NCI-H510A treated with DMSO at 0.1 percent for 48 hours (cell line): ENCODE data around the gene PRRT3.

Source experiments
- DNase-seq: peaks from one replicate; lab custom pipeline; 2025; lab: John Stamatoyannopoulos, UW

PRRT3 gene

DNA sequence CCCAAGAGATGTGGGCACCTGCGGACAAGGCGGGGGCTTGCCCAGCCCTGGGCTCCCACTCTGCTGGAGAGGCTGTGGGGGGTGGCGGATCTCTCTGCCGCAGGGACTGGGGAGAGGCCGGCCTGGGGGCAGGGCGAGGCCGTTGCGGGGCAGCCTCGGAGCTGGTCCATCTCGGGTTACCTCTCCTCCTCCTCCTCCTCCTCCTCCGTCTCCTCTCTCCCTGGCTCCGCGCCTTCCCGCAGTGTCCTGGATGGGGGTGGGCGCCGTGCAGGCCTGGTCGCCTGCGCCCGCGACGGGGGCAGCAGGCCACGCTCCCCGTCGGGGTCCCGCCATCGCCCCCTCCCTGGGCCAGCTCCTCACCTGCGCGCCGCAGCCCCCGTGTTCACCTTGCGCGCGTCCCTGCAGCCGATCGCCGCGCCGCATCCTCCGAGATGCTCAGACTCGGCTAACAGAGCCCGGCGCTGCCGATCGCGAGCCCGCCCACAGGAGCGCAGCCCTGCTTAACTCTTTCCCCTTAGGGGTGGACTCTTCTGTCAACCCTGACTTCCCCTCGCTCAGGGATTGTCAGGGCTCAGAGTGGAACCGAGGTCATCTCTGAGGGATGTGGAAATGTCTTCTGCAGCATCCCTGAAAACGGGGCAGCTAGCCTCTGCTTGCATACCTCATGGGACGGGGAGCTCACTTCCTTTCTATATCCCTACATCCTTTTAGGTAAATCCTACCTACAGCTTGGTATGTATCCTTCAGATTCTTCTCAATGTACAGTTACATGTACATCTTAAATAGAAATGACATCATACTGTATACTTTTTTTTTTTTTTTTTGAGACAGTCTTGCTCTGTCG is at the start of gene PRRT3:
Gene PRRT3, minus strand, starts transcription at position 447 of the 844 bp plus-strand sequence. CDS start 2,293 bp downstream, outside the sequence.
- DNase-seq = peak; percentile 45

- DNase-seq = no peak
Measured at GRCh38 chr3:10000686-10001085, 48.5 kb upstream of the PRRT3 start.

DNA sequence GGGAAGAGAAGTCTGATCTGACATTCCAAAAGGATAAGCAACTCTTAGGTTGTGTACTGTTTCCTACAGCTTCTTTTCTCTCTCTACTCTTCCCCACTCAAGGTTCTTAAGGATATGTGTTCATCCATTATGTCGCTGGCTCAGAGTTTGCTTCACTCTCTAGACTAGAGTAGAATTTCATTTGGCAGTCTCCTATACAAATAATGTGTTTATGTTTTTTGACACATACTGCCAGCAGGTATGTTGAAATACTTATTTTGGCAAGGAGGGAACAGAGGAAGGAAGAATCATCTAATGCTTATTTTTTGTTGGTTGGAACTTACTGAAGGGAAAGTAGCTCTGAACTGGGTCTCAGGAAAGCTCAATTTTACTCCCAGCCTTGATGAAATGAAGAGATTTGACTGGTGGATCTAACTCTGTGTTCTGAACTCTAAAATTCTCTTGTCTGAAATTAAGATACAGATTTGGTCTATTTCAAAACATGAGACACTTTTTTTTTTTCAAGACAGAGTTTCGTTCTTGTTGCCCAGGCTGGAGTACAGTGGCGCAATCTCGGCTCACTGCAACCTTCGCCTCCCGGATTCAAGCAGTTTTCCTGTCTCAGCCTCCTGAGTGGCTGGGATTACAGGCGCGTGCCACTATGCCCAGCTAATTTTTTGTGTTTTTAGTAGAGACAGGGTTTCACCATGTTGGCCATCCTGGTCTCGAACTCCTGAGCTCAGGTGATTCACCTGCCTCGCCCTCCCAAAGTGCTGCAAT is 42.1 kb upstream of the PRRT3 start:
- no peak for DNase-seq

DNA sequence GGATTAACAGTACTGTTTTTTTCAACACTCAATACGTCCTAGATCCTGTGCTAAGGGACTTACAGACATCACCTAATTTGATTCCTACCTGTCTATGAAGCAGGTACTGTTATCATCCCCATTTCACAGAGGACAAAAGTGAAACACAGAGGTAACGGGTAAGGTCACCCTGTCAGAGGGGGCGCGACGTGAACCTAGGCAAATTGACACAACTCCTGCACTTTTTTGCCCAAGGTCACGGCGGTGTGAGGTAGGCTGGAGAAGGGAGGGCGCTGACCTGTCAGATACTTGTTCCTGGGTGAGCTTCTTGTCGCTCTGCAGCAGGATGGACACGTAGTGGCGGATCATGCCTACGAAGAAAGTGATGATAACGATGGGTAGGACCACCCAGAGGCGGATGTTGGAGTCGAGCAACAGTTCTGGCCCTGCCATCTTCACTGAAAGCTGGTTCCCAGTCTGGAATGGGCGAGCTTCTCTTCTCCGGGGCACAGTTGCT is 34.1 kb upstream of the PRRT3 start:
- DNase-seq = no peak

DNA sequence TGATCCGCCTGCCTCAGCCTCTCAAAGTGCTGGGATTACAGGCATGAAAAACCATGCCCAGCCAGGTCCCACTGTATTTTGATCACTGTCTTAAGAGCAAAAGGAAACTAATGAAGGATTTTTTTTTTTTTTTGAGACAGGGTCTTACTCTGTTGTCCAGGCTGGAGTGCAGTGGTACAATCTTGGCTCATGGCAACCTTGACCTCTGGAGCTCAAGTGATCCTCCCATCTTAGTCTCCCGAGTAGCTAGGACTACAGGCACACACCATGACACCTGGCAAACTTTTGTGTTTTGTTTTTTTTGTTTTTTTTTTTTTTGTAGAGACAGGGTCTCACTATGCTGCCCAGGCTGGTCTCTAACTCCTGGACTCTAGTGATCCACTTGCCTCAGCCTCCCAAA is 28.0 kb upstream of the PRRT3 start:
- DNase-seq = no peak

DNA sequence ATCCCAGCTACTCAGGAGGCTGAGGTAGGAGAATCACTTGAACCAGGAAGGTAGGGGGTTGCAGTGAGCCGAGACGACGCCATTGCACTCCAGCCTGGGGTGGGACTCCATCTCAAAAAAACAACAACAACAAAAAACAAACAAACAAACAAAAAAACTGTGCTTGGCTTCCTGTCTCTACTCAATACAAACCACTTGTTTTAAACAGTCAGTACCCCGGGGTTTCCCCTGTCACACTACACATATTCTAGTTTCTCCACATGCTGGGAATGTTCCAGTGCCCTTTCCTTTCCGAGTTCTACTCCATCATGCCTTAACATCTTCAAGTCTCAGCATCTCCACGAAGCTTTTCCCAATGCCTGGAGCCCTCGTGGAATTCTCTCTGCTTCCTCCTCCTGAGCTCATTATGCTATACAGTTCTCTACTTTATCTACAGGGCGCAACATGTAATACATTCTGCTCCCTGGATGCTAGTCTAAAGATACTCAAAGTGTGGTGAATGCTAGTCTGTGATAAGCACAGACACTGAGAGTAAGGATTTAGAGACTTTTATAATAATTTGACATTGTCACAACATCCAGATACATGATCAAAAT is 26.6 kb upstream of the PRRT3 start:
- no peak for DNase-seq

DNA sequence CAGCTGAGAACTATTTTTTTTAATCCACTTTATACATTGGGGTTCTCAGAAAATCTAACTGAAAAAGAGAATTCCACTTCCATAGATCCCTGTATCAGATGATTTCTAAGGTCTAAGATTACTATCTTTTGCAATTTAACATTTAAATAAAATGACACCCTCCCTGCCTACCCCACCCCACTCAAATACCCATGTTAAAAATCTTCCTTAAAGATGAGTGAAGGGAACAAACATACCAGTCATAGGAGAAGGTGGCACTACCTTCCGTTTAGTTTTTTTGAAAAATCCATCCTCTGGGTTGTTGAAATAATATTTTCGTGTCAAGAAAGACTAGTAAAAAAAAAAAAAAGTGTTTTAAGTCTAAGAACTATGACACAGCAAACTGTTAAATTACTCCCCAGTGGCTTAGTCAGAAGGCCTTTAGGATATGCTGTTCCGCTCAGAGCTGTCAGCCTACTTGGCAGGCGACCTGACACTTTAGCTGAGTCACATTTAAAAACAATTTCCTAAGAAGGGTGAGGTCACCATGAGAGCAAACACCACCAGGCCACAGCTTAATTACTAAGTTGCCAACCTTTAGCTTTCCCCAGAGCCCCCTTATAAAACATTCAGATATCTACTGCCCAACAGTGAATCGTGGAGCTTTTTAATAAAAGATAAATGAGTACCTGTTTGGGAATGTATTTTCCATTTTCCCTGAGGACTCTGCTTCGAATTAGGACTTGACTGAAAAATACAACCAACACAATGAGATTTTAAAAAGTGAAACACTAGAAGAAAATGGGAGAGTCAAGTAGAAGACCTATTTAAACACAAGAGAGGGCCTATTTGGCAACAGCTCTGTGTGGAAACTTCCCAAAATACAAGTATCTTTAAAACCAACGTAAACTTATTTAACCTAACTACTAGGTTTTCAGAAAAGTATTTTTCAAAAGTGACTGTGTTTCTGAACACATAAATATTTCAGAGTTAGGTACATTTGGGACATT is 24.8 kb upstream of the PRRT3 start:
- DNase-seq = peak; percentile 2

GRCh38 chr3:9970020-9970652 is 17.9 kb upstream of the PRRT3 start:
- no peak for DNase-seq

- DNase-seq = no peak
Measured at GRCh38 chr3:9969632-9970019, 17.4 kb upstream of the PRRT3 start.

DNA sequence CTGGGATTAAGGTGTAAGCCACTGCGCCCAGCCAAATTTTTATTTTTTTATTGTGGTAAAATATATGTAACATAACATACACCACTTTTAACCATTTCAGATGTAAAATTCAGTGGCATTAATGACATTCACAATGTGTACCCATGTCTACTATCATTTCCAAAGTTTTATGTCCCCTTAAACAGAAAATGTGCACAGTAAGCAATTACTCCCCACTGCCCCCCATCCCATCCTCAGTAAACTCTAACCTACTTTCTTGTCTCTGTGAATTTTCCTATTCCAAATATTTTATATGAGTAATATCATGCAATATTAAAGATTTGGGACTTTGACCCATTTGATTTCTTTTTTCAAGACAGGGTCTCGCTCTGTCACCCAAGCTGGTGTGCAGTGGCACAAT is 14.6 kb upstream of the PRRT3 start:
- no peak for DNase-seq

- no peak for DNase-seq
Measured at GRCh38 chr3:9965200-9965875, 13.1 kb upstream of the PRRT3 start.

DNA sequence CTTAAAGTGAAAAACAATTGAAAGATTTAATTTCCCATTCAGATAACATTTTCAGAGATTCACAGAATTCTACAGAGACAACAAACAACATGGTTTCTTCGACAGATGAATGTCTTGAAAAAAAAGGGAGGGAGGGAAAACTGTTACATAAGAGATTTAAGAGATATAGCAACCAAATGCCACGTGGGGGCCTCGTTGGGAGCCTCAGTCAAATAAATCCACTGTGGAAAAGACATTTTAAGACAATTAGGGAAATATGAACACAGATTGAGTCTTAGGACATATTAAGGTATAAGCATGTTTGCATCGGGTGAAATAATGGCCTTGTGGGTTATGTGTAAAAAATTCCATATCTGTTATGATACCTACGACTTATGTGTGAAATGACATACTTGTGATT is 5.0 kb upstream of the PRRT3 start:
- no peak for DNase-seq

DNA sequence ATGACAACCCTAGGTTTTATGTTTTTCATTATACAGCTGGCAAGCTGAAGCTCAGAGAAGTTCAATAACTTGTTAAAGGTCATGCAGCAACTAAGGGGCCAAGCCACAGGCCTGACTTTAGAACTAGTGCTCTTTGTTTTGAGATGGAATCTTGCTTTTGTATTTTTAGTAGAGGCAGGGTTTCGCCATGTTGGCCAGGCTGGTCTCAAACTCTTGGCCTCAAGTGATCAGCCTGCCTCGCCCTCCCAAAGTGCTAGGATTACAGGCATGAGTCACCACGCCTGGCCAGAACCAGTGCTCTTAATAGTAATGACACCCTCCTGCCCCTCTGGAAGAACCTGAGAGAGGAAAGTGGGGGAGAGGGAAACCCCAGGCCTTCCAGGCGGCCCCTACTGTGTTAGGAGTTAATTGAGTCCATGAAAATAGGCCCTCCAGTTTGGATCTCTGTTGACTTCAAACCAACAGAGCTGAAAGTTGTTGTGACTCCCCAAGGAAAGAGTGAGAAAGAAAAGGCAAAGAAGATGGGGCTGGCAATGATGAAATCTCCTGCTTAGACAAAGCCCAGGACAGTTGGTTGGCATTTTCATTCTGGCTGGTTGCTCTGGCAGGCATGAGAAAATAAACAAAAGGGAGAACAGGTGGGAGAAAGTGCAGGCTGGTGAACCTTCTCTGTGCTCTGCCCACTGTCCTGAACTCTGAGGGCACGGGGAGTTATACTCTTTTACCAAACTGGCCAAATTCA is 3.6 kb upstream of the PRRT3 start:
- no peak for DNase-seq

GRCh38 chr3:9955067-9955502 is 2.9 kb upstream of the PRRT3 start:
- DNase-seq = peak; percentile 52

GRCh38 chr3:9951598-9951961 is 628 bp downstream of the PRRT3 start:
- DNase-seq = no peak

DNA sequence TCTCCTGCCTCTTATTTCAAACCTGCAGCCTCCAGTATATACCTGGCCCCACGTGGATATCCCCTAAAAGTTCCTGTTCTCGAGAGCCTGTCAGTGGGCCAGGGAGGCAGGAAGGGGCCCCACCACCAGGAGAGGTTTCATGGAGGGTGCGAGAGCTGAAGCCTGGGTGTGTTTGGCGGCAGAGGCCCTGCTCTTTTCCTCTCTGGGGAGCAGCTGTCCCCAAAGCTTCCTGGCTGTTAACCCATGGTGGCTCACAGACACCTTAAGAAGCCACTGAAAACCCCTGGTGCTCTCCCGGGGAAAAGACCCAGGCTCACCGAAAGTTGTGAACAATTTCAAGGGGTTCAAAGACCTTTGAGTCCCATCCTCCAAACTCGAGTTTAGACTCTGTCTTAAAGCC is 1.1 kb downstream of the PRRT3 start:
- no peak for DNase-seq

DNA sequence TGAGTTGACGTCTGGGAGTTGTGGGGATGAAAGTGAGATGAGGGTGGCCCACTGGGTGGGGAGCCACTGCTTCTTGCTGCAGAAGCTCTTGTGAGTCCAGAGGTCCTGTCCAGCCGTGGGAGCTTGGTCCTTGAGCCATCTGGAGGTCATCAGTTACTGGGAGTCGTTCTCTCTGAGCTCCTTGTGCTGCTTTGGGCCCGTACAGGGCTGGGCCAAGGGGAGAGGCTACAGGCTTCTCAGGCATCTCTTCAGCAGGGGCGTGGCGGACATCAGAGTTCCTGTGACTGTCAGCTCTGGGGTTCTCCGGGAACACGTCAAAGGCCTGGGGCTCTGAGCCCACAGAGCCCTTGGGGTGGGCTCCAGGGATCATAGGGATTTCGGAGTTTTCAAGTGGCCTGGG is 2.6 kb downstream of the PRRT3 start:
- no peak for DNase-seq

DNA sequence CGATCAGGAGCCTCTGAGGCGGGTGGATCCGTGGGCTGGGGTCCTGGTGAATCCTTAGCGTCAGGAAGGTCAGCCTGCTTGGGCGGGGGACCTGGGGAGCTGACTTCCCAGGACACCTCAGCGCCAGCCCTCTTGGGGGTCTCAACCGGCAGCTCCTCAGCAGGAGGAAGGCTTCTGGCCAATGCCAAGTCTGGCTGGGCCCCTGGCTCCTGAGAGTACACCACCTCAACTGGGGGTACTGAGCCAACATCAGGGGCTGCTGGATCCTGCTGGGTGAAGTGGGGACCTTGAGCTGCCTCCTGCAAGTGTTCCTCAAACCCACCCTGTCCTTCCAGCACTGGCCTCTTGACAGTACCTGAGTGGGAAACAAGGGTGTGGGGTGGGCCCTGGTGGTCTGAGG is 3.1 kb downstream of the PRRT3 start:
- DNase-seq = no peak

DNA sequence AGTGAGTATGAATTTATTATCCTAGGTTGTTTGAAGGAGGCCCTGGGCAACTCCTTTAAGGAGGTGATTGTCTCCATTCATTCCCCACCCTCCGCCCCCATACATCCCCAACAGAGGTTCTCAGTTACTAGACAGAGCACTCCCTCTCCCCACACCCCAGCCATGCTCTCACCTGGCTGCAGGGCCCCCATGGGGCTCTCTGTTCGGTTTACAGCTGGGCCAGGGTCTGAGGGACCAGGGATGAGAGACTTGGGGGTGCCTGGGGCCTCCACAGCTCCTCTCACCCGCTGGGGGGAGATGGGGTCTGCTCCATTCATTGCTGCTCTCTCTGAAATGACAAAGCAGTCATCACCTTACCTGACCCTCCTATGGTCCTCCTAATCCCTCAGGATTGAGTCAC is 3.6 kb downstream of the PRRT3 start:
- DNase-seq = no peak
